Psoas muscle (tissue), 8 donors: ENCODE measurements around the gene MAP1LC3C. TPM values are rescaled to one million over a fixed set of nuclear protein-coding genes. Genes with fewer than 3 reads are reported as not detected.

Experiments
- ATAC-seq, 4 donors: fragments of 200-7000 bp; cut with Tn5 transposase; one replicate each; pipeline ENCODE4 v1.9.1; 2020; ENCODE audit warnings: moderate library complexity in 3 of 4, mild to moderate bottlenecking in 2 of 4
- DNase-seq, 2 donors: peaks; one replicate each; pipeline ENCODE4 v3.0.0-alpha.2; 2020
- H3K27ac ChIP-seq: fragments of 200-600 bp; one replicate; pipeline ENCODE4 v1.8.0; 2022
- H3K27me3 ChIP-seq, 3 donors: fragments of 200-600 bp in 1 of 3; one replicate each; pipeline versions ENCODE4 v1.6.1 to v1.8.0; 2013 to 2022; ENCODE audit warnings: low read length in 2 of 3, mild to moderate bottlenecking in 2 of 3, moderate library complexity in 1 of 3; ENCODE audit not compliant: insufficient read depth in 3 of 3
- H3K36me3 ChIP-seq, 2 donors: fragments of 200-600 bp in 1 of 2; one replicate each; pipeline versions ENCODE4 v1.6.1 to v1.8.0; 2013 to 2022; ENCODE audit warnings: low read depth in 1 of 2, mild to moderate bottlenecking in 1 of 2, moderate library complexity in 1 of 2; ENCODE audit not compliant: insufficient read depth in 1 of 2
- H3K4me1 ChIP-seq: fragments of 200-600 bp; one replicate; pipeline ENCODE4 v1.8.0; 2022
- H3K4me3 ChIP-seq: fragments of 200-600 bp; one replicate; pipeline ENCODE4 v1.8.0; 2022; ENCODE audit warnings: mild to moderate bottlenecking
- H3K9me3 ChIP-seq: fragments of 200-600 bp; one replicate; pipeline ENCODE4 v1.8.0; 2022
- CTCF ChIP-seq: fragments of 200-600 bp; IDR thresholded peaks from one replicate; pipeline ENCODE4 v1.8.0; 2022; ENCODE audit warnings: antibody characterized with exemption
- WGBS, 3 donors: extraction: QIAGEN DNeasy Blood & Tissue Kit; methylation state at CpG; one replicate each; pipeline versions ENCODE4 v1.1.6 to v1.1.7; 2013; 5-methylcytosine and 5-hydroxymethylcytosine counted together
- intact Hi-C, 2 donors: fragments of 100-400 bp; cut with DNase I; formaldehyde crosslinking; loops; one replicate each; pipeline versions ENCODE4 v1.11.0 to v1.14.2; 2022
- polyA plus RNA-seq, 3 donors: library from polyadenylated mRNA; stranded (reverse); fragments of 200-250 nt; gene quantifications; one replicate each; pipeline ENCODE4 v1.2.3, GENCODE V29; 2013
- total RNA-seq, 4 donors: library from RNA; stranded (reverse); fragmentation: NEBNext Ultra II Directional in 2 of 4; extraction: Animal tissue kit (Norgen Biotek cat#: 25700) in 2 of 4; gene quantifications; one replicate each; pipeline versions ENCODE4 v1.2.1 to v1.2.4, GENCODE V29; 2021 to 2023
- donor health status: healthy with polysubstance abuse.
- donor health status: DM: no; HTN: no; CAD: no; lungs with moderate emphysema.
- donor health status: Bipolar disorder and iron deficiency.
- donor health status: healthy.
- donor health status: DM: yes; HTN: yes; CAD: no.
- donor health status: DM: no; HTN: no; CAD: no.
- donor health status: DM: no; HTN: no; CAD: no.
- donor health status: DM: yes; HTN: yes; CAD: no.

MAP1LC3C gene
- total and polyA plus RNA-seq, 7 donors = 0.44 to 8.8 (median 4.2) TPM

- ATAC-seq (no peak), DNase-seq (no peak)
- WGBS, 3 donors = 44 to 69% (median 45%) methylated on average over 4 of the region's 4 CpGs
- H3K27ac ChIP-seq = no peak overlapping the region
- H3K4me1 ChIP-seq = no peaks in the 10 kb centered on the region
- H3K36me3 ChIP-seq = no peaks in the 10 kb centered on the region
- no peak overlapping the region for H3K4me3 ChIP-seq
- no peaks in the 10 kb centered on the region for H3K27me3 ChIP-seq
- intact Hi-C loops = no loop called here
- TF ChIP-seq CTCF = no peak
- H3K9me3 ChIP-seq = no peaks in the 10 kb centered on the region
Observed at GRCh38 chr1:241968611-241969010, 30.3 kb downstream of the MAP1LC3C start.

DNA sequence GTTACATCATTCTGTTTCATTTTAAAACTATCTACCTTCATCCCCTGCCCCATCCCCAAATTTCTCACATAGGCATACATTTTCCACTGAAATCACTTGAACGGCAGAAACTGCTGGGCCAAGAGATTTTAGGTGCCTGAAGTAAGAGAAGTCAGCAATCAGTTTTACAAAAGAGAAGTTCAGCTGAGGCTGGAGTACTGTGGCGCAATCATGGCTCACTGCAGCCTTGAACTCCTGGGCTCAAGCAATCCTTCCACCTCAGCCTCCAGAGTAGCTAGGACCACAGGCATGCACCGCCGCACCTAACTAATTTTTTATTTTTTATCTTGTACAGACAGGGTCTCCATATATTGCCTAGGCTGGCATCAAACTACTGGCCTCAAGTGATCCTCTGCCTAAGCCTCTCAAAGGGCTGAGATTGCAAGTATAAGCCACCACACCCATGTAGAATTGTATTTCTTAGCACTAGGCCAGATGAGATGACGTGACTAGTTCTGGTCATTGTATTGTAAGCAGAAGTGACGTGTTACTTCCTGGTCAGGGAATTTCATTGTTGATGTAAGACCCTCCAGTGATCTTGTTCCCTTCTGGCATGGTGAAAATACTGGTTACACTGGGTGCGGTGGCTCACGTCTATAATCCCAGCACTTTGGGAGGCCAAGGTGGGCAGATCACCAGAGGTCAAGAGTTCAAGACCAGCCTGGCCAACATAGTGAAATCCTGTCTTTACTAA is 34.2 kb downstream of the MAP1LC3C start:
- WGBS, 3 donors = 65 to 73% (median 67%) methylated on average over 8 of the region's 8 CpGs
- DNase-seq (no peak), ATAC-seq (no peak)
- H3K36me3 ChIP-seq = no peaks in the 10 kb centered on the region
- no peaks in the 10 kb centered on the region for H3K27me3 ChIP-seq
- no peak overlapping the region for H3K4me3 ChIP-seq
- intact Hi-C loops = no loop called here
- no peaks in the 10 kb centered on the region for H3K4me1 ChIP-seq
- no peak for TF ChIP-seq CTCF
- no peaks in the 10 kb centered on the region for H3K9me3 ChIP-seq
- no peak overlapping the region for H3K27ac ChIP-seq

DNA sequence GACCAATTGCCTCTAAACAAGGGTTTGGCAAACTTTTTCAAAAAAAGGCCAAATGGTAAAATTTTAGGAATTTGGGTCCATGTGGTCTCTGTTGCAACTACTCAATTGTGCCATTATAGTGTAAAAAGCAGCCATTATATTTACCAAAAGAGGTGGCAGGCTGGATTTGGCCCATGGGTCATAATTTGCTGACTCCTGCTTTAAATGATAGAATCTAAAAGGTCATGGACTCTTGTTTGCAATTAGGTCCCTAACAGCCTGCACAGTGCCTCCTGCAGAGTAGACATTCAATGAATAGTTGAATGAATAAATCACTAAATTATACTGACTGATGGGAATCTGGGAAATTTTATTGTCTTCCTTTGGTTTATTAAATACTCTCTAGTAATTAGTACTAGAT is 35.2 kb downstream of the MAP1LC3C start:
- no peaks in the 10 kb centered on the region for H3K4me1 ChIP-seq
- H3K4me3 ChIP-seq = no peak overlapping the region
- no peak for TF ChIP-seq CTCF
- ATAC-seq (no peak), DNase-seq (no peak)
- no peak overlapping the region for H3K27ac ChIP-seq
- no peaks in the 10 kb centered on the region for H3K27me3 ChIP-seq
- intact Hi-C loops = no loop called here
- no peaks in the 10 kb centered on the region for H3K9me3 ChIP-seq
- no peaks in the 10 kb centered on the region for H3K36me3 ChIP-seq

DNA sequence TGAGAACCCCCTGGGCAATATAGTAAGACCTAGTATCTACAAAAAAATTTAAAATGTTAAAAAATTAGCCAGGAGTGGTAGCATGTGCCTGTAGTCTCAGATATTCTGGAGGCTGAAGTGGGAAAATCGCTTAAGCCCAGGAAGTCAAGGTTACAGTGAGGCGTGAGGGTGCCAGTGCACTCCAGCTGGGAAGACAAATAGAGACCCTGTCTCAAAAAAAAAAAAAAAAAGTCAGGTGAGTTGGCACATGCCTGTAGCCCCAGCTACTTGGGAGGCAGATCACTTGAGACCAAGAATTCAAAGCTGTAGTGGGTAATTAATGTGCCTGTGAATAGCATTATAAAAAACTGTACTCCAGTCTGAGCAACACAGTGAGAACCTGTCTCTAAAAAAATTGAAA is 36.7 kb downstream of the MAP1LC3C start:
- H3K27me3 ChIP-seq = no peaks in the 10 kb centered on the region
- no peak for DNase-seq
- no peaks in the 10 kb centered on the region for H3K36me3 ChIP-seq
- H3K27ac ChIP-seq = no peak overlapping the region
- H3K4me3 ChIP-seq = no peak overlapping the region
- WGBS, 3 donors = 66 to 73% (median 71%) methylated on average over 2 of the region's 2 CpGs
- ATAC-seq = no peak
- H3K9me3 ChIP-seq = no peaks in the 10 kb centered on the region
- TF ChIP-seq CTCF = no peak
- intact Hi-C loops = no loop called here
- no peaks in the 10 kb centered on the region for H3K4me1 ChIP-seq
